ENCODE data around the gene ZNF787.
A peak's percentile ranks its signal among the peaks of the same experiment; 100 is the strongest.
"Not testable (repeated sequence)": the region's sequence is repeated elsewhere in the genome, so short reads cannot be mapped to it uniquely, and the experiment has no call there.

Gene ZNF787

DNA sequence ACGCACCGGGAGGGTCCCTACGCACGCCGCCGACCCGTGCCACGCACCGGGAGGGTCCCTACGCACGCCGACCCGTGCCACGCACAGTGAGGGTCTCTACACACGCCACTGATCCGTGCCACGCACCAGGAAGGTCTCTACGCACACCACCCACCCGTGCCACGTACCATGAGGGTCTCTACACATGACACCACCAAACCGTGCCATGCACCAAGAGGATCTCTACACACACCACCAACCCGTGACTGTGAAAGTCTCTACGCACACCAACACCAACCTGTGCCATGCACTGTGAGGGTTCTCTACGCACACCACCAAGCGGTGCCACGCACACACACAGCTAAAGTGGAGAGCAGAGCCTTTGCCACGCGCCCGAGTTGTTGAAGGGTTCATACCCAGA lies 16.7 kb downstream of the ZNF787 start:
- DNase-seq: no peak

DNA sequence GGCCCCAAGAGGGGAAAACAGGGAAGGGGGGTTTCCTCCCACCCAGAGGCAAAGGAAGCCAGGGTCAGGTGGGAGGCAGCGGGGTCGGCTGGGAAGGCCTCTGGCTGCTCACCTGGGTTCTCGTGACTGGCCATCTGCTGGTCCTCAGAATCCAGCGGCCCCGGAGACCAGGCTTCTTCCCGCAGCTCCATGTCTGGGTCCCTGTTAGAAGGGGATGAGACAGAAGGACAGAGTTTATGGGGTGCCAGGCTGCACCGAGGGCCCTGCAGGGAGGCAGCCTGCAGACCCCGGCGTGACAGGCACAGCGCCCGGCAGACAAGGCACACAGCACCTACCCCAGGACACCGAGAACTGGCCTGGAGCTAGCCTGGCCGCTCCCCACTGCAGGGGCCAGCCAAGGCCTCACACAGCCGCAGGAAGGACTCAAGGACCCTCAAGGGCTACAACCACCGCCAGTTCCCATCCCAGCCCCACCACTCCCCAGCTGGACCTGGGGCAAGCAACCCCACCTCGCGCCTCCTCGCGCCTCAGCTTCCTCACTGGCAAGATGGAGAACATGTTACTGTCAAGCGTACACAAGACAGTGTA lies 18.0 kb downstream of the ZNF787 start:
- no peak for DNase-seq

DNA sequence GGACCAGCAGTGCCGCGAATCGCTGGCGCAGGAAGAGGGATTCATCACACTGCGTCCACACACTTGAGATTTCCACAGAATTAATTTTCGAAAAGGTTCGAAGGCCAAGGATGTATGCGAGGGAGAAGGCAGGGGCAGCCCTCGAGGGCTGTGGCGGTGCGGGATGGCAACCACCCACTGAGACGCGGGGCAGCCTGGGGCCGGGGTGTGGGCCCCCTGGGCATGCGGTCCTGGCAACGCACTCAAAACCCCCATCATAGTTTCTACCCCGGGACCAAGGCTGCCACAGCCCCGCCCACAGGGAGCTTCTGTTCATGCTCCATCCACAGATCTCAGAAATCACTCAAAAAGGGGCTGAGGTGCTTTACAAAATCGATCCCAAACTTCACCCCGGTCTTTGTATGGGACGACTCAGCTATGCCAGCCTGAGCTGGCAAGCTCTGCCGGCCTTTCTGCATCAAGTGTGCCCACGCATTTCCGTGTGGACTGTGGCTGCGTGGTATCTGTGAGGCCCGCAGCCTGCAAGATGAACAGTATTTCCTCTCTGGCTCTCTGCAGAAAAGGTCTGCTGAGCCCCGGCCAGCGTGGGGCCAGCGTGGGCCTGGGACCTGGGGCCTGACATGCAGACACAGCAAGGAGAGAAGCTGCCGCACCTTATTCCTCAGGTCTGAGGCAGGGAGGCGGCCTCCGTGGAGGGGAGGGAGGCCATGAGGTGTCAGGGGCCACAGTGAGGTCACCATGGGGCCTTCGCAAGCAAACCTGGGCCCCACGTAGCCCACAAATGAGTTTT lies 19.2 kb downstream of the ZNF787 start:
- no peak for DNase-seq

DNA sequence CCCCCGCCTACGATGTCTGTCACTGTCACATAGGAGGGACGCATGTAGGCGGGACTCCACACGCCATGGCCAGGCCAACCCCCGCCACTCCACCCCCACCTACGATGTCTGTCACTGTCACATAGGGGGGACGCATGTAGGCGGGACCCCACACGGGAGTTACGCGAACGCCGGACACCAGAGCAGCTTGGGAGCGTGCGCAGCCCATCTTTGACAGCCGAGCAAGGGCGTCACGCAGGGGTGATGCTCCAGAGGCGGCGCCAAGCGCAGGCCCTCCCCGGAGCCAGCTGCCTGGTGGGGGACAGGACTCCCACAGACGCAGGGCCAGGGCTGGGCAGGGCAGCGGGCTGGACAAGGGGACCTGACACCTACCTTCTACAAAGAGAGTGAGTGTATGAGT lies 20.0 kb downstream of the ZNF787 start:
- no peak for DNase-seq

DNA sequence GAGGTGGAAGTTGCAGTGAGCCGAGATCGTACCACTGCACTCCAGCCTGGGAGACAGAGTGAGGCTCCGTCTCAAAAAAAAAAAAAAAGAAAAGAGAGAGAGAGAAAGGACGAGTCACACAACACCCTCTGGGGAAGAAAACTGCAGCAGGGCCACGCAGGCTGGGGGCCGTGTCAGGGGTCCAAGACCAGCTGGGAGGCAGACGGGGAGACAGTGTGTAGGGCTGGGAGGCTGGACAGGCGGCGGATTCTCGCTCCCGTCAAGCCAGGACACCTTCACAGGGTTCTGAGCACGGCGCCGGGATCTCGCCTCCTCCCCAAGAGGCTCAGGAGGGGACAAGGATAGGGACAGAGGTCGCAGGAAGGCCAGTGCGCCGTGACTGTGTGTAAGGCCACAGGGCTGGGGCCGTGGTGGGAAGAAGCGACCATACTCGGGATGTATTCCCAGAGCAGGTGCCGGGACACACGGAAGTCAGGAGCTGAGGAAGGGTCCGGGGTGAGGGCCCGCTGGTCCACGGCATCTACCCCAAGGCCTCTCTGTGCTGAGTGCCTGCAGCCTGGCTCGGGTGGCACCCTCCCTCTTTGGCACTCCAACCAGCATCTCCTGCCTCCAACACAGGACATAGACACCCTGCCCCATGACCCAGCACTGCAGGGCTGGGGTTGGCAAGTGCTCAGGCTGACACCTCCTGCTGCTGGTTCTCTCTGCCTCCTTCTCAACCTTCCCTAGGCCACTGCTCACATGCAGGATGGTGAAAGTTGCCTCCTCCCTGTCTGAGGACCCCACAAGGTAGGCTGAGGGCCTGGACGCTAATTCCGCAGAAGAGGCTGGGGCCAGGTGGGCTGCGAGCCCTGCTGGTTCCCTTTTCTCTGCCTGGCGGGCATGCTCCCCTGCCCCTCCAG lies 21.2 kb downstream of the ZNF787 start:
- no peak for DNase-seq

DNA sequence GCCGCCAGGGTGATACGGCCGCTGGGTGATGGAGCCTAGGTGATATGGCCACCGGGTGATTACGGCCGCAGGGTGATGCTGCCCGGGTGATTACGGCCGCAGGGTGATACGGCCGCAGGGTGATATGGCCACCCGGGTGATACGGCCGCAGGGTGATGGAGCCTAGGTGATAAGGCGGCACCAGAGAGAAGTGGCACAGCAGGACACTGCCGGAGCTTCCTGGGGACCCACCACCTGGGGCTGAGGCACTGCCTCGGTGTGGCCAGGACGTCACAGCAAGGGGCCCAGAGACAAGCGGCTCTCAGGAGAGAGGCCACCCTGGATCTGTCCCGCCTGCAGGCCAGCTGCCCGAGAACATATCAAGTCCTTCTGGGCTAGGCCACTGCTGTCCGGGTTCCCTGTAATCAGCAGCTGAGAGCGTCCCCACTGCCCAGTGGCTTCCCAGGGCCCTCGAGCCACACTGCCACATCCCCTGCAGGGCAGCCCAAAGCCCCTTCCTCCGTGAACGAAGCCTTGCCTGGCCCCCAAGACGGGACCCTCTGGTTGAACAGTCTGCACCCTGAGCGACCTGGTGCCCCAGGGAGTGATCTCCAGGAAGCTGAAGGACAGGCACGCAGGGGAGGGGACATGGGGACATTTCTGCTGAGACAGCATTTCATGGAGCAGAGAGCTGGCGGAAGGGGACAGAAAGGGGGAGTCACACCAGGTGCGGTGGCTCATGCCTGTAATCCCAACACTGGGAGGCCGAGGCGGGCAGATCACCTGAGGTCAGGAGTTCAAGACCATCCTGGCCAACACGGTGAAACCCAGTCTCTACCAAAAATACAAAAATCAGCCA lies 22.1 kb downstream of the ZNF787 start:
- no peak for DNase-seq

DNA sequence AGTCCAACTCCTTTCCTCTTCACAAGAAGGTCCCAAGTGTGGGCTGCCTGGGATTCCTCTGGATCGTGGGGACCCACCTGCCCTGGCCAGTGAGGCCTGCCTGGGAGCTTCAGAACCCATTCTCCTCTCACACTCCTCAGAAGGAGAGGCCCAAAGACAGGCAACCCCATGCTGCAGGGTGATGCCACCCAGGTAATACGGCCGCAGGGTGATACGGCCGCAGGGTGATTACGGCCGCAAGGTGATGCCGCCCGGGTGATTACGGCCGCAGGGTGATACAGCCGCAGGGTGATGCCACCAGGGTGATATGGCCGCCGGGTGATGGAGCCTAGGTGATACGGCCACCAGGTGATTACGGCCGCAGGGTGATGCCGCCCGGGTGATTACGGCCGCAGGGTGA lies 22.9 kb downstream of the ZNF787 start:
- not testable (repeated sequence) for DNase-seq

DNA sequence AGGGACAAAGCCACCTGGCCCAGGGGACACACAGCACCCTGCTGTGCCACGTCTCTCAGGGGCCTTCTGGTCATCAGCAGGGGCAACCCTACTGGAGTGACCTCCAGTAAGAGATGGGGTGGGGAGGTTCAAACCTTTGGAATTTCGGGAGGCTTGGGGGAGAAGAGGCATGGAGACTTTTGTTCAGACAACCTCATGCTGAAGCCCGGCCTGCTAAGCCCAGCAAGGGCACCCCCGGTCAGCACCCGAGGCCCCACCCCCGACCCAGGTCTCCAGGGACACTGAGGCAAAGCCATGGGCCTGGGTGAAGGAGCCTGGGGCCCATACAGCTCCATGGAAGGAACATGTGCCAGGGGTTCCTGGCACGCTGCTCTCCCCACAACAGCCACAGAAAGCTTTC lies 23.3 kb downstream of the ZNF787 start:
- no peak for DNase-seq

DNA sequence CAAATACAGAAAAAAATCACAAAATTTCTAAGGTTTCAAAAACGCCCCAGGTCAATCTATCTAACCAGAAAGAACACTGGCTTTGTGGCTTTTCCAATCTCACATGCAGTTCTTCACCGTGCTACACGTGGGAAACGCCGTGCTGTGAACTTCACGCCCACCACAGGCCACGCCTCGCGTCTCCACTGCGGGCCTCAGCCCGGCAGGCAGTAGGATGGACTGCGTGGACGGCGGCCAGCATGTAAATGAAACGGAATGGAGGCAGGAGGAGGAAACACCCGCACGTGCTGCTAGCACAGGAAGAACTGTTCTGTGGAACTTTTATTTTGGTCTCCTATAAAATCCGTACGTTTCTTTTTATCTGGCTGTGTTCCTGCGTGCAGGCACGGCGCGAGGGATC lies 23.8 kb downstream of the ZNF787 start:
- DNase-seq: no peak

DNA sequence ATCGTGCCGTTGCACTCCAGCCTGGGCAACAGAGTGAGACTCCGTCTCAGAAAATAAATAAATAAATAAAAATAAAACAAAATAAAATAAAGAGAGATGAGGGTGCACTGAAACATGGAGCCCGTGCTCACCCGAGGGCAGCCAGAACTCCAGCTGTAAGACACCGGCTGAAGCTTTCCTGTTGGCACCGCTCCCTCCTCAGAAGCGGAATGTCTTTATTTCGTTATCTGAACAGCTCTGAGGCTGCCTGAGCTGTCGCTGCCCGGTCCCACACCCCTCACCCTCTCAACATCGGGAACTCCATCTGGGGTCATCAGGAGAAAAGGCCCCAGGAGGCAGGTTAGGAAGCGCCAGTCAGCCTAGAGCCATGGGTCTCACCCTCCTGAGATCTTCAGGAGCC lies 24.4 kb downstream of the ZNF787 start:
- no peak for DNase-seq

DNA sequence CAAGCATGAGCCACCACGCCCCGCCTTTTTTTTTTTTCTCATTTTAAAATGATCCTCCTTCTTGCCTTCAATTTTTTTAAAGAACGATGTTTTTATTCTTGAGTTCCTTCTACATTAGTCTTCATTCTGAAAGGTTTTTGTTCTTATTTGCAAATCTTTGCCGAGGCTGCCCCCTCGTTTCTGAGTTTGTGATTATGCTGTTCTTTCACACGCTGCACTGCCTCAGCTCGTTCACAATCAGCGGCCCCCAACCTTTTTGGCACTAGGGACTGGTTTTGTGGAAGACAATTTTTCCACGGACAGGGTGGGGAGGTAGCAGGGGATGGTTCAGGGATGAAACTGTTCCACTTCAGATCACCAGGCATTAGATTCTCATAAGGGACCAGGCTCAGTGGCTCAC lies 26.6 kb downstream of the ZNF787 start:
- DNase-seq: no peak

DNA sequence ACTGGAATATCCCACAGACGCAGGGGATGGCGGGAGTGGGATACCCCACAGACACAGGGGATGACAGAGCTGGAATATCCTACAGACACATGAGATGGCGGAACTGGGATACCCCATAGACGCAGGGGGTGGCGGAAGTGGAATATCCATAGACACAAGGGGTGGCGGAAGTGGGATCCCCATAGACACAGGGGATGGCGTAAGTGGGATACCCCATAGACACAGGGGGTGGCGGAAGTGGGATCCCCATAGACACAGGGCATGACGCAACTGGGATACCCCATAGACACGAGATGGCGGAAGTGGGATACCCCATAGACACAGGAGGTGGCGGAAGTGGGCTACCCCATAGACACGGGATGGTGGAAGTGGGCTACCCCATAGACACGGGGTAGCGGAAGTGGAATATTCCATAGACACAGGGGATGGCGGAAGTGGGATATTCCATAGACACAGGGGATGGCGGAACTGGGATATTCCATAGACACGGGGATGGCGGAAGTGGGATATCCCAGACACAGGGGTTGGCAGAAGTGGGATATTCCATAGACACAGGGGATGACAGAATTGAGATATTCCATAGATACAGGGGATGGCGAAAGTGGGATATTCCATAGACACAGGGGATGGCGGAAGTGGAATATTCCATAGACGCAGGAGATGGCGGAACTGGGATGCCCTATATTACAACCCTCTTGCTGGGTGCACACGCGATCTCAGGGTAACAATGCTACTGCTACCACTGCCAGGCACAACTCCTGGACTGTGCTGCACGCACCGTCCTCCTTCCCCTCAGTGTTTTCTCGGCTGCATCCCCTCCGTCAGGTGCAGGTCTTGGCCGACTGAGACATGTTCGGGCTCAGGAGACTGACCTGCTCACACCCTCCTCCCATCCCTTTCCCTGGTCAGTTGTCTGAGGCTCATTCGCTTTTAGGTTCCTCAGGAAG lies 28.1 kb downstream of the ZNF787 start:
- DNase-seq: no peak

DNA sequence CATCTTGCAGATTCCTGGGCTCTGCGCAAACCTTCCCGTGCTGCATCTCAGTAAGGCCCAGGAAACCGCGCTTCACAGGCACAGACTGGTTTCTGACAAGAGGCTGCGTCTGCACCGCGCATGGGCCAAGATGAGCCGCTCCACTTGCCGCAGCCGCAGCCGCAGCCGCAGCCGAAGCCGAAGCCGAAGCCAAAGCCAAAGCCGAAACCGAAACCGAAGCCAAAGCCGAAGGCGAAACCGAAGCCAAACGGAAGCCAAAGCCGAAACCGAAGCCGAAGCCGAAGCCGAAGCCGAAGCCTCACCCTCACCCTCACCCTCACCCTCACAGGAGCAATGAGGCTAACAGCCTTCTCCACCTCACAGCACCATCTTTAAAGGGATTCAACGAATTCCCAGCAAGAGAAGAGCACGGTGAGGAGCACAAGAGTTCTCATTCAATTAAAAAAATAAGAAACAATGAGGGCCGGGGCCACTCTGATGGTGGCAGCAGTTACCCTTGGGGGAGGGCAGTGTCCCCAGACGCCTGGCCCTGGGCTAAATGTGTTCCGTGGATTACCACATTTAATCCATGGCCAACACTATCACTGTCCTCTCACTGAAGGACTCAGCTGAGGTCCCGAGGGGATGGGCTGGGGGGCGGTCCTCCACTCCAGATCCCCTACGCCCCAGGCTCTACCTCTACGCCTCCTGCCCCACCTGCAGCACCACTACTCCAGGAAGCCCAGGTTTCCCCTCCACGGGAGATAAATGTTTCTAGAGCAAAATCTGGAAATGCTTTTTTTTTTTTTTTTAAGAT lies 29.1 kb downstream of the ZNF787 start:
- peak; percentile 72 for DNase-seq

DNA sequence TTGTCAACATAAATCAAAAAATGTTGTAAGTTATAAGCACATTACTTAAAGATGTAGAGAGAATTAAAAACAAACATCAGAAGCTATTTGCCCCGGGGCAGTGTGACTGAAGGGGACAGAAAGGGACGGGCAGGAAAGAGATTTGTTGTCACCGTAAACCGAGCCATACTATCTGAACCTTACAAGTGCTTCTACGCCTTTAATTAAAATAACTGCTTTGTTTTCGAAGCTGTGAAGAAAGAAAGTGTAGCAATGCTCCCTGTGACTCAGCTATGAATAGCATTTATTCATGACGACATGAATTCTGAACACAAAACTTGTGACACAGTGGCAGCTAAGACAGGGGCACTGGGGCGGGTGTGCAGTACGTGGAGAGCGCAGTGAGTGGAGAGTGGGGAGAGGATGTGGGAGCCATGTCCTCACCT lies 30.0 kb downstream of the ZNF787 start:
- no peak for DNase-seq

DNA sequence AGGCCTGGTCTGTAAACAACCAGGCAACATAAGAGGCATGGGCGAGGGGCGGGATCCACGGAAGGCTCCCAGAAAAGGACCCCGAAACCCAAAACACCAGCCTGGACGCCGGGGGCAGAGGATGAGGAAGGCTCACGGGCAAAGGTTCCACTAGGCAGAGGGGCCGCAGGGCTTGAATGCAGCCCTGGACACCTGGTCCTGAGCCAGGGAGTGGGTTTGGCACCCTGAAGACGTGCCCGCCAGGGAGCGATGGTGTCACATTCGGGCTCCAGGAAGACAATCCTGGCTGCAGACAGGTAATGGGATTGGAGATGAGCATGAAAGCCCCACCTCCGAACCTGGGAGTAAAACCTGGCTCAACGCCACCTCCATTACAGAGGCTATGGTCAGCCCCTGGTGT lies 31.8 kb downstream of the ZNF787 start:
- no peak for DNase-seq

DNA sequence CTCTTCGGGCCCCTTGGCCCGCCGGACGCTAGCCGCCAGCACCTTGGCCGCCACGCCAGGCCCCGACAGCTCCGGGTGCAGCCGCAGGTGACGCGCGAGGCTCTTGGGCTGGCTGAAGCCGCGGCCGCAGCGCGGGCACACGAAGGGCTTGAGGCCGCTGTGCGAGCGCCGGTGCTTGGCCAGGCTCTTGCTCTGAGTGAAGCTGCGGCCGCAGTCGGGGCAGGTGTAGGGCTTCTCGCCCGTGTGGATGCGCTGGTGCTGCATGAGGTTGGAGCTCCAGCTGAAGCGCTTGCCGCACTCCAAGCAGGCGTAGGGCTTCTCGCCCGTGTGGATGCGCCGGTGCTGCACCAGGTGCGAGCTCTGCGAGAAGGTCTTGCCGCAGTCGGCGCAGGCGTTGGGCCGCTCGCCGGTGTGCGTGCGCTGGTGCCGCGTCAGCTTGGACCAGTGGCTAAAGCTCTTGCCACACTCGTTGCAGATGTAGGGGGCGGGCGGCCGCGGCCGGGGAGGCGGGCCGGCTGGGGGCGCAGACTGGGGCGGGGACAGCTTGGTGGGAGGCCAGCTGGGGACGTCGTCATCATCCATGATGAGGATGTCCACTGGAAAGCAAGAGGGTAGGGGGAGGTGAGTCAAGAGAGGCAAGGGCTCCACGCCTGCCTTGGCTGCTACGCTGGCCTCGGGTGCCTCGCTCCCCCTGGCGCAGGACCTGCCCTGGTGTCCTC lies 32.4 kb downstream of the ZNF787 start:
- no peak for DNase-seq

DNA sequence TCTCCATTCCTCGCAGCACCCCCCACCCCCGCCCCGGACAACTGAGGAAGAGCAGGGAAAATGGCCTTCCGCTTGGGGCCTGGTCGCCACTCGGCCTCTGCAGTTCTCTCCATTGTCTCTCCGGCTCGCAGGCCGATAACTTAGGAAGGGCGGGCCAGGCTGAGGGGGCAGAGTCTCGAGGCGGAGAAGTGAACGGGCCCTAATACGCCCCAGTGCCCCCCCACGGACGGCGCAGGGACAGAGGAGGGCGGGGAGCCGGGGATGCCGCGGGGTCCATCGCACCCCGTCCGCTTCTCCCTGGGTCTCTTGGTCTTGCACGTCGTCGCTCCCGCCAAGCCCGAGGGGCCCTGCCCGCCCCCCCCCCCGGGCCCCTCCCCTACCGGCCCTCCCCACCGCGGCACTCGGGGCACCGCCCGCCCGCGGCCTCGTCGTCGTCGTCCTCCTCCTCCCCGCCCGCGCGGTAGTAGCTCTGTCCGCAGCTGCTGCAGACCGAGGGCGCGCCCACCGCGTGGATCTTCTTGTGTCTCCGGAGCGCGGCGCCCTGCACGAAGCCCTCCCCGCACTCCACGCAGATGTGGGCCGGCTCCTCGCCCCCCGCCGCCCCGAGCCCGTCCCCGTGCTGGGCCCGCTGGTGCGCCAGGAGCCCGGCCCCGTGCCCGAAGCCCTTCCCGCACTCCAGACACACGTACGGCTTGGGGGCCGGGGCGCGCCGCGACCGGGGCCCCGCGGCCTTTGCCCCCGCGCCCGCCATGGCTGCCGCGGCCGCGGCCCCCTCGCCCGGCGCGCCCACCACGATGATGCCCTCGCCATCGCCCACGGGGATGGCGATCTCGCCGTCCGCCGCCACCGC lies 33.2 kb downstream of the ZNF787 start:
- no peak for DNase-seq

DNA sequence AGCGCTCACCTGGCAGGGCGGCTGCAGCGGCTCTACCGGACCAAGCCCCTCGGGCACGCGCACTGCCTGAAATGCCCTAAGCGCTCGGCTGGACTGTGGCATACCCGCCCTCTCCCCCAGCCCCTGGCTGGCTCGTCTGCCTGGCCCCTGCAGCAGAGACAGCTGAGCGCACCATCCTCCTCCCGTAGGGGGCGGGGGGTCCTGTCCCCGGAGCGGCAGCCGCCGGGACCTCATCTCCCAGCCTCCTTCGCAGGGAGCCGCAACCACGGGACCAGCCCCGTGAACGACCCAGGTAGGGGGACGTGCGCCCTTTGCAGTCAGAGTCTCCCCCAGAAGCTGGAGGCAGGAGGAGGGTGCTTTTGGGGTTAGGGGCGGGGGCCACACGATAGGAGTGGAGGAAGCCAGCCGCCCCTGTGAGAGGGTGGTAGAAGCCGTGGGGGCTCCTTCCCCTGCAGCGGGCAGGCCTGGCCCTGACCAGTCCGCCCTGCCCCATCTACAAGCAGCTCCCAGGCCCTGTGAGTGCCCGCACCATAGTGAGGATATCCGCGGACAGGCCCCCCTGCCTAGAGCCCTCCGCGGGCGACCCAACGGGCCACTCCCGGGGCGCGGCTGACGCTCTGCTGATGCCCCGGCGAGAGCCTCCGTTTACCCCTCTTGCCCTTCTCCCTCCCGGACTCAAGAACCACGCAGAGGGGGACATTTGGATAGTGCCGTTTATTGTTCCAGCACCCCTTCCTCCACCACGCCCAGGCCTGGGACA lies 34.2 kb downstream of the ZNF787 start:
- DNase-seq: no peak

Measured in activated effector memory CD4-positive, alpha-beta T cell treated with anti-CD3 and anti-CD28 coated beads, Interleukin-2, amount 50 U/mL, for 16 hours (primary cell).